GM10266 (cell line): ENCODE measurements around the gene UACA.

ENCODE experiments used
- DNase-seq: peaks from one replicate; pipeline ENCODE4 v3.0.0; 2012; ENCODE audit errors: extremely low spot score
- TF ChIP-seq, protein P1 (sequence below): IDR thresholded peaks from 2 replicates; pipeline ENCODE4 v1.5.1; 2012; ENCODE audit warnings: mild to moderate bottlenecking, low read depth; ENCODE audit not compliant: control insufficient read depth, insufficient read depth; ENCODE audit errors: missing control alignments

Gene UACA

DNA sequence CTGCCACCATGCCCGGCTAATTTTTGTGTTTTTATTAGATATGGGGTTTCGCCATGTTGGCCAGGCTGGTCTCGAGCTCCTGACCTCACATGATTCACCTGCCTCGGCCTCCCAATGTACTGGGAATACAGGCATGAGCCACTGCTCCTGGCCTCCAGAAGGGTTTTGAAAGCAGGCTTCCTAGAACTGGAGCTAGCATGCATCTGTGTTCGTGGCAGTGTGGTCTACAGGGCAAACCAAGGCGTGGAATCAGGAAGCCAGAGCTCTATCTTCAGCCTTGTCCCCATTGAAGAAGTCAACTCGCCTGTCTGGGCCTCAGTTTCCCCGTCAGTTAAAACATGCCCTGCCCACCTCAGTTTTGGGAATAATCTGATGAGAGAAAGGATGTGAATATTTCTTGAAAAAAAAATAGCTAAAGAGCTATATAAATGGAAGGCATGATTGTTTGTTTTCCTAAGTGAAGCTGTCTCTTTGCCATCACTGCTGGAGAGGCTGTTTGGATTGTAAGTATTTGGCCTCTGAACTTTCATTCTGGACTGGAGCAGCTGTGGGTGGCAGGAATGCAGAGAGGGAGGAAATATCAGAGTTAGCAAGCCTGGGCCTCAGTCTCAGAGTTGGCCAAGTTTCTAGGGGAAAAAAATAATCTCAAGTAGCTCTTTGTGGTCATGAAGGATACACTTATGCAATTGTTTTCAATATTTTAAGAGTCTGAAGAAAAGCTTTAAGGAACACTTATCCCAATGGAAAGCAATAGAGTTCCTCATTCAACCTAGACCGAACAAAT lies 36.5 kb upstream of the UACA start:
- no peak for DNase-seq
- TF ChIP-seq, protein P1, sequence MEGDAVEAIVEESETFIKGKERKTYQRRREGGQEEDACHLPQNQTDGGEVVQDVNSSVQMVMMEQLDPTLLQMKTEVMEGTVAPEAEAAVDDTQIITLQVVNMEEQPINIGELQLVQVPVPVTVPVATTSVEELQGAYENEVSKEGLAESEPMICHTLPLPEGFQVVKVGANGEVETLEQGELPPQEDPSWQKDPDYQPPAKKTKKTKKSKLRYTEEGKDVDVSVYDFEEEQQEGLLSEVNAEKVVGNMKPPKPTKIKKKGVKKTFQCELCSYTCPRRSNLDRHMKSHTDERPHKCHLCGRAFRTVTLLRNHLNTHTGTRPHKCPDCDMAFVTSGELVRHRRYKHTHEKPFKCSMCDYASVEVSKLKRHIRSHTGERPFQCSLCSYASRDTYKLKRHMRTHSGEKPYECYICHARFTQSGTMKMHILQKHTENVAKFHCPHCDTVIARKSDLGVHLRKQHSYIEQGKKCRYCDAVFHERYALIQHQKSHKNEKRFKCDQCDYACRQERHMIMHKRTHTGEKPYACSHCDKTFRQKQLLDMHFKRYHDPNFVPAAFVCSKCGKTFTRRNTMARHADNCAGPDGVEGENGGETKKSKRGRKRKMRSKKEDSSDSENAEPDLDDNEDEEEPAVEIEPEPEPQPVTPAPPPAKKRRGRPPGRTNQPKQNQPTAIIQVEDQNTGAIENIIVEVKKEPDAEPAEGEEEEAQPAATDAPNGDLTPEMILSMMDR, result no peak

- no peak for DNase-seq
These were observed 34.1 kb upstream of the UACA start for GRCh38 chr15:70797464-70797863.

GRCh38 chr15:70796516-70797310 lies 33.4 kb upstream of the UACA start:
- no peak for DNase-seq
- TF ChIP-seq, protein P1, result no peak

More at GRCh38 chr15:70797464-70797863, 34.1 kb upstream of the UACA start:
- TF ChIP-seq, protein P1, result no peak

DNA sequence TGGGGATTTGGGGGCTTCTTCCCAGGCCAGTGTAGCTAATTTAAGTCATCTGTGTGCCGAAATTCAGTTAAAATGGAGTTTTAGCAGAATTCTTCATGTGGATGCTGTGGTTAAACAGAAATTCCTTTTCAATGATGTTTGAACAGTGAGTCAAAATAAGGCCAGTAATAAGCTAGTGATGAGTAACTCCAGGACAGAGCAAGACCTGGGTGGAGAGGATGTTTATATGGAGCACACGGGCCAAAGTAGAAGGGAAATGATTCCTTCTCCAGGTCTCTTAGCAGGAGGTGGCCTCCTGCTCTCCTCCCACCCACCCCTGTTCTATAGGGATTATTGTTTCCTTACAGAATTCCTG lies 31.9 kb upstream of the UACA start:
- DNase-seq, result no peak
- TF ChIP-seq, protein P1, result no peak

- TF ChIP-seq, protein P1, result no peak
- no peak for DNase-seq
These were observed 31.4 kb upstream of the UACA start for GRCh38 chr15:70794596-70795310.

- TF ChIP-seq, protein P1, result no peak
- DNase-seq, result no peak
These were observed 30.3 kb upstream of the UACA start for GRCh38 chr15:70793694-70794093.
